HG02981 (cell line): ENCODE measurements around the gene SERPINB3.
"Not testable (repeated sequence)": the region's sequence is repeated elsewhere in the genome, so short reads cannot be mapped to it uniquely, and the experiment has no call there.

Experiments
- ATAC-seq: cut with Tn5 transposase; IDR thresholded peaks from one replicate; pipeline ENCODE4 v1.9.1; 2021; ENCODE audit warnings: mild to moderate bottlenecking, moderate library complexity; ENCODE audit not compliant: unreplicated experiment

Gene SERPINB3

DNA sequence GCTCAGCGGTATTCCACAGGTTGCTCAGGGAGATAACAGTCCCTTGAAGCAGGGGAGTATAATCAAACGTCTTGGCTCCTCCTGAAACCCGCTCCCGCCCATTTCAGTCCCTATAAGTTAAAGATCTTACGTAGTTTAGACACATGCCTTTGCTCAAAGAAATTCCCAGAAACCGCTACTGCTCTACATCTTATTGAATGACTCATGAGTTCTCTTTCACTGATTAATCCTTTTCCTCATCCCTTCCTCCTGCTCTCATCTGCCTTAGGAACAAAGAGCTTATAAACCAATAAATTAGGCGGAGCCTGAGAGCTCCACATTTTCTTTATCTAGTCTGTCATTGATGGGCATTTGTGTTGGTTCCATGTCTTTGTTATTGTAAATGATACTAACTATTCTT is 13.5 kb downstream of the SERPINB3 start:
- ATAC-seq = no peak

DNA sequence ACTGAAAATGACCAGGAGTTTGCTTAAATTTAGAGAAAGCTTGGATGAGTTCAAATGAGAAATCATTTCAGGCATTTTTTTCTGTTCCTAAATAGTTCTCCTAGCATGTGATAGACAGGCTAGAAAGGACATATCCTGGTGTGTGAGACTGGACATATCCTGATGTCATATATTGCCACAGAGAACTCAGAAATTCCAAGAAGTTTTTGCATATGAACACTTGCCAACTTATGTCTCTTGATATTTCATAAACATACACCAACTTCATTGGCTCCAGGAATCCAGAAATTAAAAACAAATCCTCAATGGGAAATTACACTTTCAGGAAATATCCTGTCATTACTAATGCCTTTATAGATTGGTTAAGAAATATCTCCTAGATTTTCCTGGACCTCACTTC is 14.8 kb downstream of the SERPINB3 start:
- ATAC-seq = no peak

DNA sequence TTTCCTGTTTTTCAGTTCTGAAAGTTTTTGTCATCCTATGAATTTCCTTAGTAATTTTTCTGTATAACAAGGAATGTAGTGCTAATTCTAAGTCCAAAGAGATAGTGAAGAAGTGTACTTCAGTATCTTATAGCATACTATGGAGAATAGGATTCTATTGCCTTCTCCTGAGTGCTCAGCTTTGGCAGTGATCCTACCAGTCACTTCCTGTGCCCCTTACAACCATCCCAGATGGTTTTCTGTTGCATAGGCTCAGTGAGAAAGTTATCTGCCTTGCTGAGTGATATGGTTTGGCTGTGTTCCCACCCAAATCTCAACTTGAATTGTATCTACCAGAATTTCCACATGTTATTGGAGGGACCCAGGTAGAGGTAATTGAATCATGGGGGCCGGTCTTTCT is 17.0 kb downstream of the SERPINB3 start:
- not testable (repeated sequence) for ATAC-seq

DNA sequence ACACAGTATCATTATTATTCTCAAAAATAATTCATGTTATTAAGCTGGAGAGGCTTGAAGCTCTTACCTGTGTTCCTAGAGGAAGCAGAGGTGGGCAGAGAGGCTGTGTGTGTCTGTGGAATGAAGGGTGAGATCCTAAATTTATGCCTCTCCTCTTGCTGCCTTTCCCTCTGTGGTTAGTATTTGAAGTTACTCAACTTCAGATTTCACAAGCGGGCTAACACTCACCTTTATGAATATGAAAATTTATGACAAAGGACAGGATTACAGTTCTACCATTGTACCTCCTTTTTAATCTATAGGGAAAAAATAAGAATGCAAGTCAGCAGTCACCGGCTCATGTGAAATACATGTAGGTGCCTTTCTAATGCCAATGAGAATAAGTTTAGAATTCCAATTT is 17.6 kb downstream of the SERPINB3 start, which contains the start of gene SERPINB4:
SERPINB4 (minus strand) TSS at position 115 of the 400 bp plus-strand sequence. CDS start 679 bp downstream, outside the sequence.
- not testable (repeated sequence) for ATAC-seq

DNA sequence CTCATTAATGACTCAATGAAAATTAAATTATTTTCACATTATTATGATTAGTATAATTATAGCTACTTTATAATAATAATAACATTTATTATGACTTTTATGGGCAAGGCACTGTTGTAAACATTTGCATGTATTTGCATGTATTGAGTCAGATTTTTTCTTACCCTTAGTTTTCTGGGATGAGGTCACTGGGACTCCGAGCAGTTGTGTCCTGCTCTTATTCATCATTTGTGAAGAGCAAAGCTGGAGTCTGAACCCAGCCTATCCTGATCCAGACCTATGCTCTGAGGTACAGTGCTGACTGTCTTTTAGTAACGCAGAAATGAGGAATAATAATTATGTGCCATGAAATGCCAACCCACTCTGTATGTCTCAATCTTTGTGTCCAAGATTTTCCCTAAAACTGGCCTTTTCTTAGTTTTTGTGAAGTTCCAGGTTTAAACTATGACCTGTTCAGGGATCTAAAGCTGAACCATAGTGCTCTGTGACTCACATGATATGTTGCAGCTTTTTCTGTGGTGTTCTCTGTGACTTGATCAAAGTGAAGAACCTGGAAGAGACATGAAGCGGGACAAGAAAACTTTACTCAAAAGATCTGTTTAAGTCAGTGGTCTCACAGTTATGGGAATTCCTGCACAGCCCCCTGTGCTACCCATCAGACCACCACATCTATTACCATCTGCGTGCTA is 18.9 kb downstream of the SERPINB3 start:
- not testable (repeated sequence) for ATAC-seq

DNA sequence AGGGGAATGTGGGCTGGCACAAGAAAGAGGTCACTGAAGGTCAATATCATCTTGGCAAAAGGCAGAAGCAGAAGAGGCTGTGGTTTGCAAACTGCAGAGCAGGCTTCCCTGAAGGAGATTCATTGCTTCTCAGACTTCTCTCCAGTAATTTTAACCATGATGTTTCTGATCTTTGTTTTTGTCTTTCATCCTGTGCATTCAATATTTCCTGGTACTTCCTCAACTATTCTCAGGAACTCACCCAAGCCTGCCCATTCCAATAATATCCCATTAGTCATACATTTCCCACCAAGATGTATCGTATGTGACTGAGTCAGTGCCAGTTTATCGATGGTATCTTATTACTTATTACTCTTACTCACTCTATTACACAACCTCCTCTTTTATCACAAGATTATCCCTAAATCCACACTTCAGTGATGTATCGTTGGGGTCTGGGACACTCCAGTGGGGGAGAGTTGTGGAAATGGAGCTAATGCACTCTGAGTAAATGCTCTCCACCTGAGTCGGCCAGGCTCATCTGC is 20.5 kb downstream of the SERPINB3 start:
- ATAC-seq = not testable (repeated sequence)

DNA sequence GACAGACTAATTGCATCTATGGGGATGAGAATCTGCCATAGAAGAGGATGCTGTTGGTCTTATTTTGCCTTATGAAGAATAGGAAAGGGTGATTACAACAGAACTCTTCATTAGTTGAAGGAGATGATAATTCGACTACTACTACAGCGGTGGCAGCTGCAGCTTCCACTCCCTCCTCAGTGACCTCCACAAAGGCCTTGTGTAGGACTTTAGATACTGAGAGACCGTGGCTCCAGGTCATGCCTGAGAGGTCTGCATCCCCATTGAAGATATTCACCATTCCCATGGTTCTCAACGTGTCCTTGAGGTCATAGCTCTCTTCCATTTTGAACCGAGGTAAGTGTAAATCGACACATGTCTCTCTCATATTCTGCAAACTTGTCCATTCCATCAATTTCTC is 24.0 kb downstream of the SERPINB3 start:
- ATAC-seq = no peak

DNA sequence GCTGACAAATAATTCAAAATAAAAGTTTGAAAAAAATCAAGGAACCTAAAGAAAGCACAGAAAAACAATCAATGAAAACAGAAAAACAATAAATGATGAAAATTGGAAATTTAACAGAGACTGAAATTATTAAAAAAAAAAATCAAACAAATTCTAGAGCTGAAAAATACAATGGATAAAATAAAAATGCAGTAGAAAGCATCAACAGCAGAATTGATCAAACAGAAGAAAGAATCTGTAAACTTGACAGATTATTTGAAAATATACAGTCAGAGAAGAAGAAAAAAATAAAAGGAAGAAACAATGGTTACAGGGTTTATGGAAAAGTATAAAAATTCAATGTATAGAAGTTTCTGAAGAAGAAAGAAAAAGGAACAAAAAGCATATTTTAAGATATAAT is 33.9 kb downstream of the SERPINB3 start:
- ATAC-seq = no peak

DNA sequence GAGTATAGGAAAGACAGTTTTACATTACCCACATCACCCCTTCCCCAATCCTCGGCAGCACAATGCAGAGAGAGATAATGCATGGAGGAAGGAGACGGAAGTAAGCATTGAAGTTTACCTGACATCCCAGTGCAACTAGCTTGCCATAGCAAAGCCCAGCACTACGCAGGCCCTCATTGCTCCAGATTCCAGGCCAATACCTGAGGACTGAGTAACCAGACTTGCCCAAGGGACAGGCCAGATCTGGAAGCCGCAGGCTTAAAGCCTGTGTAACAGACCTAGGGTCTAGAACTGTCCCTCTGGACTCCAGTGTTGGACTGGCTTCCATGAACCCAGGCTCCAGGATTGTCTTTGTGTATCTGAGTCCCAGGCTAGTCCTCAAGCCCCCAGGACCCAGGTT is 35.3 kb downstream of the SERPINB3 start:
- ATAC-seq = no peak

DNA sequence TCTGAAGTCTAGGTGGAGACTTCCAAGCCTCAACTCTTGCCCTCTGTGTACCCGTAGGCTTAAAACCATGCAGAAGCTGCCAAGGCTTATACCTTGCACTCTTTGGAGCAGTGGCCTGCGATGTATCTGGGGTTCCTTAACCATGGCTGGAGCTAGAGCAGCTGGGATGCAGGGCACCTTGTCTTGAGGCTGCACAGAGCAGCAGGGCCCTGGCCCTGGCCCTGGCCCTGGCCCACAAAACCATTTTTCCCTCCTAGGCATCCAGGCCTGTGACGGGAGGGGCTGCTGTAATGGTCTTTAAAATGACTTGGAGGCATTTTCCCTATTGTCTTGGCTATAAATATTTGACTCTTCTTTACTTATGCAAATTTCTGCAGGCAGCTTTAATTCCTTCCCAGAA is 36.8 kb downstream of the SERPINB3 start:
- no peak for ATAC-seq

DNA sequence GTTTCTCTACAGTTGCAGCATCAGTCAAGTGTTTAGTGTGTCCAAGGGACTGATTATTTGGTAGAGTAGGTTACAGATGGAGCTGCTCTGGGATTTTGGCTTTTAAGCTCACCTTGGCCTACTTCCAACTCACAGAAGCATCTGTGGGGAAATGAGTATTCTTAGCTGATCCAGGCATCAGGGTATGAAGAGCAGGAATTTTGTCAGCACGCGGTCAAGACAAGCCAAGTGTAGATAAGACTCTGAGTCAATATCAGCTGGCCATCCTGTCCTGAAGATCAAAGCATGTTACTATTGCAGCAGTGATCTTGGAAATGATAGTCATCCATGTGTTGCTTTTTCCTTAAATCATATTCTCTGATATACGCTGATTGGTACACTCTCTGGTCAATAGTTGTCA is 42.0 kb downstream of the SERPINB3 start:
- ATAC-seq = no peak

DNA sequence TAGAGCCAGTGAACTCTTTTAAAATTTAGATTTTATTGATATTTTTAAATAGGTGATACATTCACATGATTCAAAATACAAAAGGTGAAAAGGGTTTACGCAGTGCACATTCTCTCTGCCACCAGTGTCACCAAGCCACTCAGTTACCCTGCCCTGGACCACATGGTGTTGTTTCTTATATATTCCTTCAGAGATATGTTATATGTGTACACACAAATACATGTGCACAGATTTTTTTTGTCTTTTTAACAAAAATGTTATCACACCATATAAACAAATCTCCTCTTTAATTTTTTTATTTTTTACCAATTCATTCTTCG is 43.8 kb downstream of the SERPINB3 start:
- no peak for ATAC-seq

DNA sequence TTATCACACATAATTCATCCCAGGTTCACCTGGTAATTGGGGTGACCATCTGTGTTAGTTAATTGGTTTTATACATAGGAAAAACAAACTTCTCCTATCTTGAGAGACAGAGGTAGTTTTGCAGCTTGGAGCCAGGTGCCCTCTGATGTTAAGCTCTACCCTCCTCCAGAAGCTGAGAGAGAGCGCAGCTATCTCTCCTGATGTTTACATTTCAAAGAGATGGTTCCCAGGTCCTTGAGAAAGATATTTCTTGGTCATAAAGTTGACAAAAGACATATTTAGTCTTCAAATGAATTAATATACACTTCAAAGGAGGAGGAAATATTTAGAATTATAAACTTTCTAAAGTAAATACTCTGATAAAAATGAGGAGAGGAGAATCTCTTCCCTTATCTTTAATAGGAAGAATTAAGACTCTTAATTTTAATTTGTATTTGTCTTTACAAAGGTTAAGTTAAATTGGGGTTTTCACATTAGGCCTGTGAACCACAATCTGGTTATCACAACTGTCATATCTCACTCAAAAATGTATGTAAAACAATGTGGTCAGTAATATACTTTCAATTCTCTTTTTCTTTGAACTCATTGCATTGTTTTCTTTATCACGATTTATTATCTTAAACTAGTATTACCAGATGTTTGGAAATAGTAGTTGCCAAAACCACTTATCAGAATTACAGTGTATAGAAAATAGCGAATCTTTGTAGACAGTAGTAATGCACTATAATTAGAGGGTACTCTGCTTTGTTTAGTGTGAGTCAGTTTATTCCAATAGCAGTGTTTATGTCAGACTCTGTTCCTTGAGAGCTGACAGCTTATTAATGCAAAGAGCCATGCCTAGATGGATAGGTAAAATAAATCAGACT is 44.4 kb downstream of the SERPINB3 start:
- ATAC-seq = peak; percentile 79

DNA sequence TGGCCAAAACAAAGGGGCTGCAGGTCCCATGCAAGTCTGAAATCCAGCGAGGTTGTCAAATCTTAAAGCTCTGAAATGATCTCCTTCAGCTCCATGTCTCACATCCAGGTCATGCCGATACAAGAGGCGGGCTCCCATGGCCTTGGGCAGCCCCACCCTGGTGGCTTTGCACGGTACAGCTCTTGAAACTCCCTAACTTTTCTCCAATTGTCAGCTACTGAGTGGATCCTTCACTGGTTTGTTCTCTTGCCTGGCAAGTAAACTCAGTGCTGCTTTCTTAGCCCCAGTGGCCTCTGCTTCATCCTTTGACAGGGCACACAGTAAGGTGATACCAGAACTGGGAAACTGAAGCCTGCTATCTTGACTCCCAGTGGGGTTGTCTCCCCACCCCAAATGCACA is 48.3 kb downstream of the SERPINB3 start:
- ATAC-seq = no peak

DNA sequence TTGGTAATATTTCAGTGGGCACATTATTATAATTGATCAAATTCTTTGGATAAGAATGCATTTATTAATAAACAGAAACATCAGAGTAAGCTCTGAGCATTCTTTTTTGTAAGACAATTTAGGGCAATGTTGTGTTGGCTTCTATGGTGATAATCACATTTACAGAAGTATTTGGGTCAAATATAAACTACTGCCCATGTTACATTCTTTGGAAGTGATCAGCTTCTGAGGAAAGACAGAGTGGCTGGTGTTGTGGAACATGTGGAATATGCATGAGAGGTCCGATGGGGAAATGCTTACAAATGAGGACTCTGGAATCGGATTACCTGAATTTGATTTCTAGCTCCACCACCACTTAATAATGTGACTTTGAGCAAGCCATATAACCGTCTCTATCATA is 55.2 kb downstream of the SERPINB3 start:
- no peak for ATAC-seq
